Upper lobe of left lung (tissue), 4 donors: Measurements from ENCODE around the gene MAP6.

ENCODE experiments used
- CTCF ChIP-seq, 6 experiments: fragments of 450-650 bp in 4 of 6; fragments of 200-600 bp in 2 of 6; sonication (generic) in 2 of 6; IDR thresholded peaks; one replicate each; pipeline ENCODE4 v1.5.1; 2016 to 2019; ENCODE audit warnings: antibody characterized with exemption in 6 of 6
- EP300 ChIP-seq, 4 donors: sonication (generic); formaldehyde crosslinking; IDR thresholded peaks; one replicate each; pipeline ENCODE4 v1.5.1; 2017; ENCODE audit warnings: antibody characterized with exemption in 4 of 4, control low read depth in 2 of 4

- TF ChIP-seq CTCF (IDR thresholded peaks at IDR 0.05) (no peak), EP300 (IDR thresholded peaks at IDR 0.05) (no peak)
These were observed 47.8 kb upstream of the MAP6 start for GRCh38 chr11:75716659-75717058.
